IMR-90 (cell line): ENCODE results near the gene DNM2. TPM values are rescaled to one million over a fixed set of nuclear protein-coding genes. Genes with fewer than 3 reads are reported as not detected.

Experiments
- ATAC-seq: fragments of 200-7000 bp; cut with Tn5 transposase; 2 replicates; pipeline ENCODE4 v1.9.1; 2020; ENCODE audit warnings: low read depth, mild to moderate bottlenecking, moderate library complexity
- BruUV-seq: library from RNA; stranded (reverse); fragments of 400-500 nt; replicated peaks from 2 replicates; lab custom pipeline; 2021; lab: Mats Ljungman, UMichigan
- CTCF ChIA-PET: fragments of 300-600 bp; formaldehyde crosslinking; extraction: SDS; loops from one replicate; lab custom pipeline; 2021; ENCODE audit warnings: antibody characterized with exemption; lab: Yijun Ruan, JAX
- POLR2A ChIA-PET: fragments of 300-600 bp; sonication (Branson Sonifier 250); formaldehyde crosslinking; loops from one replicate; lab custom pipeline; 2022; ENCODE audit warnings: antibody characterized with exemption; ENCODE audit not compliant: unreplicated experiment; lab: Charles Lee
- DNase-seq: peaks from one replicate; pipeline ENCODE4 v3.0.0; 2013
- H2AFZ ChIP-seq: replicated peaks from 2 replicates; pipeline ENCODE3; 2013; ENCODE audit warnings: low read length, mild to moderate bottlenecking; ENCODE audit not compliant: poor library complexity
- H2AK5ac ChIP-seq: 2 replicates; pipeline ENCODE4 v1.6.1; 2013; ENCODE audit warnings: low read depth, low read length, inconsistent platforms
- H2AK9ac ChIP-seq: replicated peaks from 2 replicates; pipeline ENCODE3; 2013; ENCODE audit warnings: mild to moderate bottlenecking, low read depth, low read length, moderate library complexity; ENCODE audit not compliant: poor library complexity
- H2BK120ac ChIP-seq: 2 replicates; pipeline ENCODE4 v1.6.1; 2013; ENCODE audit warnings: low read depth, low read length, inconsistent platforms
- H2BK15ac ChIP-seq: 3 replicates; pipeline ENCODE4 v1.6.1; 2013; ENCODE audit warnings: low read depth, low read length, inconsistent platforms
- H2BK20ac ChIP-seq: 2 replicates; pipeline ENCODE4 v1.6.1; 2013; ENCODE audit warnings: low read depth, mild to moderate bottlenecking, inconsistent platforms, low read length, moderate library complexity
- H2BK5ac ChIP-seq: 2 replicates; pipeline ENCODE4 v1.6.1; 2013; ENCODE audit warnings: mild to moderate bottlenecking, low read depth, low read length, inconsistent platforms; ENCODE audit not compliant: poor library complexity, severe bottlenecking
- H3K14ac ChIP-seq: replicated peaks from 2 replicates; pipeline ENCODE4 v1.6.1; 2013; ENCODE audit warnings: low read depth, low read length, inconsistent platforms
- H3K18ac ChIP-seq: 2 replicates; pipeline ENCODE4 v1.6.1; 2013; ENCODE audit warnings: low read depth, low read length, control low read depth
- H3K23ac ChIP-seq: 2 replicates; pipeline ENCODE4 v1.6.1; 2013; ENCODE audit warnings: low read depth, low read length, inconsistent platforms
- H3K27ac ChIP-seq: 2 replicates; pipeline ENCODE4 v1.5.1; 2013; ENCODE audit warnings: mild to moderate bottlenecking, control low read depth, low read length; ENCODE audit not compliant: insufficient read depth
- H3K27me3 ChIP-seq: 2 replicates; pipeline ENCODE4 v1.6.1; 2013; ENCODE audit warnings: low read length; ENCODE audit not compliant: control insufficient read depth, insufficient read depth
- H3K36me3 ChIP-seq: 2 replicates; pipeline ENCODE4 v1.6.1; 2013; ENCODE audit warnings: low read length, mixed read lengths; ENCODE audit not compliant: control insufficient read depth, insufficient read depth
- H3K4ac ChIP-seq: 2 replicates; pipeline ENCODE4 v1.6.1; 2013; ENCODE audit warnings: low read depth, low read length, inconsistent platforms
- H3K4me1 ChIP-seq: 2 replicates; pipeline ENCODE4 v1.6.1; 2013; ENCODE audit warnings: low read length, mixed read lengths; ENCODE audit not compliant: control insufficient read depth, insufficient read depth
- H3K4me2 ChIP-seq: 2 replicates; pipeline ENCODE4 v1.6.1; 2013; ENCODE audit warnings: low read depth, mild to moderate bottlenecking, control low read depth, low read length, moderate library complexity
- H3K4me3 ChIP-seq: 2 replicates; pipeline ENCODE4 v1.5.1; 2013; ENCODE audit warnings: low read depth, mild to moderate bottlenecking, control low read depth, low read length, moderate library complexity; ENCODE audit not compliant: insufficient read depth
- H3K56ac ChIP-seq: 2 replicates; pipeline ENCODE4 v1.6.1; 2013; ENCODE audit warnings: low read length, inconsistent platforms; ENCODE audit not compliant: insufficient read depth; ENCODE audit errors: extremely low read depth
- H3K79me1 ChIP-seq, 2 experiments: 2 replicates each; pipeline ENCODE4 v1.6.1; 2013; ENCODE audit warnings: low read length in 2 of 2, inconsistent platforms in 1 of 2, low read depth in 1 of 2
- H3K9ac ChIP-seq: 2 replicates; pipeline ENCODE4 v1.6.1; 2013; ENCODE audit warnings: low read depth, low read length, control low read depth
- H3K9me1 ChIP-seq: 2 replicates; pipeline ENCODE4 v1.6.1; 2013; ENCODE audit warnings: low read length, inconsistent platforms; ENCODE audit not compliant: insufficient read depth
- H3K9me3 ChIP-seq: 2 replicates; pipeline ENCODE4 v1.6.1; 2013; ENCODE audit warnings: low read length; ENCODE audit not compliant: control insufficient read depth, insufficient read depth
- H4K20me1 ChIP-seq: 2 replicates; pipeline ENCODE4 v1.6.1; 2013; ENCODE audit warnings: low read length, inconsistent platforms; ENCODE audit not compliant: insufficient read depth
- H4K5ac ChIP-seq: 2 replicates; pipeline ENCODE4 v1.6.1; 2013; ENCODE audit warnings: mild to moderate bottlenecking, low read depth, low read length, control low read depth
- H4K8ac ChIP-seq, 2 experiments: 2 replicates each; pipeline ENCODE4 v1.6.1; 2013; ENCODE audit warnings: low read depth in 2 of 2, low read length in 2 of 2, control low read depth in 1 of 2, inconsistent platforms in 1 of 2
- H4K91ac ChIP-seq: 2 replicates; pipeline ENCODE4 v1.6.1; 2013; ENCODE audit warnings: low read depth, low read length, inconsistent platforms; ENCODE audit not compliant: insufficient read depth
- BHLHE40 ChIP-seq: fragments of 150-350 bp; IDR thresholded peaks from 2 replicates; pipeline ENCODE4 v1.6.1; 2016; ENCODE audit warnings: mild to moderate bottlenecking, low read depth, low read length
- CEBPB ChIP-seq: IDR thresholded peaks from 2 replicates; pipeline ENCODE4 v1.6.1; 2012; ENCODE audit warnings: low read depth, low read length, improper control_type of control experiment
- CHD1 ChIP-seq: IDR thresholded peaks from 2 replicates; pipeline ENCODE4 v1.6.1; 2012; ENCODE audit warnings: low read depth, low read length, improper control_type of control experiment
- CTCF ChIP-seq: conservative IDR thresholded peaks from 2 replicates; pipeline ENCODE4 v1.5.1; 2012; ENCODE audit warnings: mild to moderate bottlenecking, low read depth, low read length, improper control_type of control experiment
- ELK1 ChIP-seq: fragments of 150-350 bp; IDR thresholded peaks from 2 replicates; pipeline ENCODE4 v1.6.1; 2016; ENCODE audit warnings: low read depth, mild to moderate bottlenecking, low read length, moderate library complexity, borderline replicate concordance
- FOS ChIP-seq: fragments of 150-350 bp; IDR thresholded peaks from 2 replicates; pipeline ENCODE4 v1.6.1; 2016; ENCODE audit warnings: low read depth, low read length
- MAFK ChIP-seq: IDR thresholded peaks from 2 replicates; pipeline ENCODE4 v1.6.1; 2012; ENCODE audit warnings: low read depth, low read length, improper control_type of control experiment
- MXI1 ChIP-seq: IDR thresholded peaks from 2 replicates; pipeline ENCODE4 v1.6.1; 2012; ENCODE audit warnings: low read depth, mild to moderate bottlenecking, low read length, moderate library complexity, borderline replicate concordance
- NFE2L2 ChIP-seq: fragments of 150-350 bp; IDR thresholded peaks from 2 replicates; pipeline ENCODE4 v1.6.1; 2016; ENCODE audit warnings: low read depth, mild to moderate bottlenecking, low read length
- POLR2A ChIP-seq: IDR thresholded peaks from 2 replicates; pipeline ENCODE4 v1.6.1; 2012; ENCODE audit warnings: mild to moderate bottlenecking, low read depth, low read length
- RAD21 ChIP-seq: IDR thresholded peaks from 2 replicates; pipeline ENCODE4 v1.6.1; 2012; ENCODE audit warnings: low read length, improper control_type of control experiment
- RFX5 ChIP-seq: IDR thresholded peaks from 2 replicates; pipeline ENCODE4 v1.8.0; 2012; ENCODE audit warnings: low read depth, mild to moderate bottlenecking, low read length, moderate library complexity
- SMC3 ChIP-seq: fragments of 150-350 bp; IDR thresholded peaks from 2 replicates; pipeline ENCODE4 v1.6.1; 2016; ENCODE audit warnings: low read depth, mild to moderate bottlenecking, antibody characterized with exemption, low read length, moderate library complexity
- USF2 ChIP-seq: fragments of 150-350 bp; IDR thresholded peaks from 2 replicates; pipeline ENCODE4 v1.6.1; 2017; ENCODE audit warnings: mild to moderate bottlenecking, antibody characterized with exemption, low read length, low read depth
- WGBS, 2 experiments: methylation state at CpG; one replicate each; pipeline versions ENCODE4 v1.1.5 to v1.1.7; 2013; ENCODE audit warnings: missing lambda C conversion rate in 2 of 2; ENCODE audit not compliant: insufficient read length in 1 of 2; ENCODE audit errors: extremely low coverage in 2 of 2; 5-methylcytosine and 5-hydroxymethylcytosine counted together
- dilution Hi-C: fragments of 300-500 bp; cut with HindIII; formaldehyde crosslinking; loops from one replicate; pipeline ENCODE4 v1.14.3; 2018; ENCODE audit warnings: low sequenced_read_pairs; ENCODE audit not compliant: unreplicated experiment
- in situ Hi-C: fragments of 300-500 bp; cut with MboI; formaldehyde crosslinking; loops from 3 replicates; pipeline ENCODE4 v1.14.3; 2019; ENCODE audit warnings: low sequenced_read_pairs, inconsistent platforms, mixed read lengths
- intact Hi-C: fragments of 100-400 bp; cut with micrococcal nuclease; formaldehyde crosslinking; loops from 2 replicates; pipeline ENCODE4 v1.10.0; 2022
- polyA plus RNA-seq, 3 experiments: library from polyadenylated mRNA; depleted of rRNA; stranded (reverse); fragments of >200 nt; gene quantifications; 2 replicates each; pipeline ENCODE4 v1.2.3, GENCODE V29; 2012; ENCODE audit warnings: low replicate concordance in 1 of 3
- total RNA-seq: library from RNA; depleted of rRNA; stranded (reverse); fragments of >200 nt; gene quantifications from 2 replicates; pipeline ENCODE4 v1.2.3, GENCODE V29; 2012

Gene DNM2
- total and polyA plus RNA-seq, 2 of the 4 experiments (the other 2 are of a cell fraction), result 55.6 to 74.2 TPM

- Histone ChIP-seq H3K18ac (no peak overlapping the region), H3K4me1 (peaks cover 16% of the 10 kb centered on the region), H2BK20ac (no peak overlapping the region), H3K9ac (no peak overlapping the region), H3K27me3 (no peaks in the 10 kb centered on the region), H3K4me3 (no peak overlapping the region), H2AK5ac (peak overlapping the region; percentile 16; the same call in 1 of the 2 replicates), H2BK5ac (no peak overlapping the region), H3K4ac (no peak overlapping the region), H3K79me1 (peaks cover 30 to 80% of the 10 kb centered on the region in 2 experiments), H2BK15ac (no peak overlapping the region), H3K14ac (0 out of 2 replicates have a peak overlapping the region, but pooled peaks have one; percentile 26), H3K9me3 (no peaks in the 10 kb centered on the region), H3K36me3 (peaks cover 10% of the 10 kb centered on the region), H4K8ac (peak overlapping the region in 1 of 2 experiments; percentile 29; a peak in 1 of 4 replicates), H4K5ac (no peak overlapping the region), H3K4me2 (no peak overlapping the region), H2AK9ac (no peak overlapping the region), H2BK120ac (no peak overlapping the region), H4K91ac (no peak overlapping the region), H3K23ac (no peak overlapping the region), H3K56ac (no peak overlapping the region), H2AFZ (no peak overlapping the region), H3K9me1 (peaks cover 20% of the 10 kb centered on the region), H4K20me1 (peaks cover 48% of the 10 kb centered on the region), H3K27ac (no peak overlapping the region)
- in situ Hi-C loops, result no loop called here
- BruUV-seq, result no TSS peak
- whole genome bisulfite sequencing, 2 experiments, result 77% methylated on average over 5 of the region's 21 CpGs; no CpG with 5 or more reads in 1 of the 2 experiments
- POLR2A ChIA-PET, result no interaction called here
- peak; percentile 40 for ATAC-seq
- dilution Hi-C loops, result no loop called here
- CTCF ChIA-PET, result no interaction called here
- intact Hi-C loops, result loop anchor here (10.0 kb wide), 1 partner anchor 55 kb away; the partner anchor contains the start of gene DNM2
- peak; percentile 26 for DNase-seq
- TF ChIP-seq USF2, result no peak
- no peak for TF ChIP-seq FOS
- no peak for TF ChIP-seq MXI1
- no peak for TF ChIP-seq CEBPB
- peak; percentile 36 for TF ChIP-seq CTCF
- TF ChIP-seq RFX5, result no peak
- peak; percentile 19; the same call in 1 of the 2 replicates for TF ChIP-seq SMC3
- no peak for TF ChIP-seq MAFK
- no peak for TF ChIP-seq CHD1
- no peak for TF ChIP-seq POLR2A
- TF ChIP-seq NFE2L2, result no peak
- TF ChIP-seq BHLHE40, result no peak
- TF ChIP-seq RAD21, result peak; percentile 40
- no peak for TF ChIP-seq ELK1
These were observed 51.9 kb downstream of the DNM2 start for GRCh38 chr19:10769533-10770491.
